Lower lobe of right lung (tissue), 2 donors: Measurements from ENCODE around the gene LYPD6B. TPM values are rescaled to one million over a fixed set of nuclear protein-coding genes. Genes with fewer than 3 reads are reported as not detected.

Experiments
- ATAC-seq, 2 donors: fragments of 200-7000 bp; cut with Tn5 transposase; one replicate each; pipeline ENCODE4 v1.9.1; 2020 to 2022; ENCODE audit warnings: mild to moderate bottlenecking in 2 of 2, moderate library complexity in 2 of 2
- DNase-seq: peaks from one replicate; pipeline ENCODE4 v3.0.0-alpha.2; 2020
- H3K27ac ChIP-seq: fragments of 200-600 bp; one replicate; pipeline ENCODE4 v1.8.0; 2022
- H3K27me3 ChIP-seq: fragments of 200-600 bp; one replicate; pipeline ENCODE4 v1.8.0; 2022; ENCODE audit warnings: low read depth
- H3K36me3 ChIP-seq: fragments of 200-600 bp; one replicate; pipeline ENCODE4 v1.8.0; 2022; ENCODE audit warnings: mild to moderate bottlenecking
- H3K4me1 ChIP-seq: fragments of 200-600 bp; one replicate; pipeline ENCODE4 v1.8.0; 2022
- H3K4me3 ChIP-seq: fragments of 200-600 bp; one replicate; pipeline ENCODE4 v1.8.0; 2022; ENCODE audit warnings: mild to moderate bottlenecking
- H3K9me3 ChIP-seq: fragments of 200-600 bp; one replicate; pipeline ENCODE4 v1.8.0; 2022
- CTCF ChIP-seq: fragments of 200-600 bp; IDR thresholded peaks from one replicate; pipeline ENCODE4 v1.8.0; 2022; ENCODE audit warnings: antibody characterized with exemption, mild to moderate bottlenecking
- intact Hi-C: fragments of 100-400 bp; cut with DNase I; formaldehyde crosslinking; loops from one replicate; pipeline ENCODE4 v1.11.0; 2022
- total RNA-seq: library from RNA; stranded (reverse); fragmentation: NEBNext Ultra II Directional; extraction: Animal tissue kit (Norgen Biotek cat#: 25700); gene quantifications from one replicate; pipeline ENCODE4 v1.2.1, GENCODE V29; 2021
- donor health status: DM: no; HTN: yes; CAD: no; lungs with severe emphysema.

LYPD6B gene
- total RNA-seq, 1 donor from 2014 or later, result 2.0 TPM

DNA sequence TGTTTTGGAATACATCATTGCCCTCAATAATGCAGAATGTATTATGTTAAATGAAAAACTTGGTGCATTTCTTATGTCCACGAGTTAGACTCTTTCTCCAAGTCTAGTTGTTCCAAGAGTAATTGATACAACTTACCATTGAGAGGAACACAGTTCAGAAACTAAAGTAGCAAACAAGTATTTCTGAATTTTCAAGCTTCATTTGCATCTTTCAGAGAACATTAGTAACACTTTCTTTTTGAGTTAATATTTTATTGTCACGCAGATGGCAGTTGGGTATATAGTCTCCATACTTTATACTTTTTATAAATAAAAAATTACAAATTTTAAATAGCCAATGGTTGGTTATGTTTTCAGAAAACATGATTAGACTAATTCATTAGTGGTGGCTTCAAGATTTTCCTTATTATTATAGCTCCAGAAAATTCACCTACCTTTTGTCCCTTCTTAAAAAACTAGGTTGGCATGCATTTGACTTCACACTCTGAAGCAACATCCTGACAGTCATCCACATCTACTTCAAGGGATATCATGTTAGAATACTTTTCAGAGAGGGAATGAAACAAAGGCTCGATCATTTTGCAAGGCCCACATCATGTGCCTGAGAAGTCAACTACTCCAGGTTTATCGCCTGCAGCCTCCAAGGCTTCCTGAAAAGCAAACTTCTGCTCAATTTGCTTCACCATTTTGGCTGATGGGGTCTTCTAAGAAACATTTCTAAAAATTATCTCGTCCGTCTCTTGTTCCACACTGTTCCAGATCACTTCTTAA is 29.9 kb downstream of the LYPD6B start:
- ATAC-seq, result no peak
- no peaks in the 10 kb centered on the region for H3K27me3 ChIP-seq
- no peak for TF ChIP-seq CTCF

GRCh38 chr2:149068996-149069888 is 30.7 kb downstream of the LYPD6B start:
- Histone ChIP-seq H3K4me1 (peaks cover 10% of the 10 kb centered on the region), H3K9me3 (no peaks in the 10 kb centered on the region), H3K27me3 (no peaks in the 10 kb centered on the region), H3K36me3 (no peaks in the 10 kb centered on the region), H3K27ac (no peak overlapping the region), H3K4me3 (no peak overlapping the region)
- peak in 1 of 2 donors; percentile 11 for ATAC-seq
- DNase-seq, result no peak
- TF ChIP-seq CTCF, result no peak
- intact Hi-C loops, result no loop called here

More for the DNA sequence above, 29.9 kb downstream of the LYPD6B start:
- intact Hi-C loops, result no loop called here
- Histone ChIP-seq H3K4me3 (no peak overlapping the region), H3K4me1 (peaks cover 10% of the 10 kb centered on the region), H3K27ac (no peak overlapping the region), H3K36me3 (no peaks in the 10 kb centered on the region), H3K9me3 (no peaks in the 10 kb centered on the region)
- no peak for DNase-seq

- H3K27me3 ChIP-seq, result no peaks in the 10 kb centered on the region
- H3K9me3 ChIP-seq, result no peaks in the 10 kb centered on the region
- H3K36me3 ChIP-seq, result no peaks in the 10 kb centered on the region
- TF ChIP-seq CTCF, result no peak
- ATAC-seq, result no peak
- H3K4me1 ChIP-seq, result peaks cover 10% of the 10 kb centered on the region
- no peak overlapping the region for H3K27ac ChIP-seq
- DNase-seq, result no peak
- no peak overlapping the region for H3K4me3 ChIP-seq
- intact Hi-C loops, result no loop called here
These were observed 32.3 kb downstream of the LYPD6B start for GRCh38 chr2:149070681-149071320.

DNA sequence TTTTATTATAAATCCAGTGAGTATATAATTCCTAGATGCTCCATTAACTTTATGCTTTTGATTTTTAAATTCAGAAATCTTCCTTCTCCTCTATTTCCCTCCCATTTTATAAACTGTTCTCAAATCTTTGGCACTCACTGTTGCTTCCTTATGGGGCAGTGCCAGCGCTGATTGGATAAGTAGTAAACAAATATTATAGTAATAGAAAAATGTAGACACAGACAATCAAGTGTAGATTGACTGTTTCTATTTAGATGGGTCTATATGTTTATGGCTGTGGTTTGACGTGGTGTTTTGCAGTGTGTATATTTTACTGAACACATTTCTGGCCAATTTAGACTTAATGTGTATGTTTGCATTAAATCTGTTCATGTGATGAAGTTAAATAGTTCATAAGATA is 36.6 kb downstream of the LYPD6B start:
- H3K36me3 ChIP-seq, result no peaks in the 10 kb centered on the region
- no peak for TF ChIP-seq CTCF
- H3K9me3 ChIP-seq, result no peaks in the 10 kb centered on the region
- DNase-seq, result no peak
- peaks cover 6% of the 10 kb centered on the region for H3K4me1 ChIP-seq
- H3K4me3 ChIP-seq, result no peak overlapping the region
- intact Hi-C loops, result no loop called here
- ATAC-seq, result no peak
- H3K27ac ChIP-seq, result no peak overlapping the region
- no peaks in the 10 kb centered on the region for H3K27me3 ChIP-seq

GRCh38 chr2:149075853-149076252 is 37.4 kb downstream of the LYPD6B start:
- Histone ChIP-seq H3K9me3 (no peaks in the 10 kb centered on the region), H3K27me3 (no peaks in the 10 kb centered on the region), H3K27ac (no peak overlapping the region), H3K4me1 (peaks cover 6% of the 10 kb centered on the region), H3K36me3 (no peaks in the 10 kb centered on the region), H3K4me3 (no peak overlapping the region)
- TF ChIP-seq CTCF, result no peak
- ATAC-seq (no peak), DNase-seq (no peak)
- intact Hi-C loops, result no loop called here
